HG02798 (cell line): ENCODE measurements around the gene SYDE2.
A peak's percentile ranks its signal among the peaks of the same experiment; 100 is the strongest.
"Not testable (repeated sequence)": the region's sequence is repeated elsewhere in the genome, so short reads cannot be mapped to it uniquely, and the experiment has no call there.

Experiments
- ATAC-seq: cut with Tn5 transposase; IDR thresholded peaks from one replicate; pipeline ENCODE4 v1.9.1; 2021; ENCODE audit warnings: mild to moderate bottlenecking; ENCODE audit not compliant: unreplicated experiment, poor library complexity

SYDE2 gene, protein sequence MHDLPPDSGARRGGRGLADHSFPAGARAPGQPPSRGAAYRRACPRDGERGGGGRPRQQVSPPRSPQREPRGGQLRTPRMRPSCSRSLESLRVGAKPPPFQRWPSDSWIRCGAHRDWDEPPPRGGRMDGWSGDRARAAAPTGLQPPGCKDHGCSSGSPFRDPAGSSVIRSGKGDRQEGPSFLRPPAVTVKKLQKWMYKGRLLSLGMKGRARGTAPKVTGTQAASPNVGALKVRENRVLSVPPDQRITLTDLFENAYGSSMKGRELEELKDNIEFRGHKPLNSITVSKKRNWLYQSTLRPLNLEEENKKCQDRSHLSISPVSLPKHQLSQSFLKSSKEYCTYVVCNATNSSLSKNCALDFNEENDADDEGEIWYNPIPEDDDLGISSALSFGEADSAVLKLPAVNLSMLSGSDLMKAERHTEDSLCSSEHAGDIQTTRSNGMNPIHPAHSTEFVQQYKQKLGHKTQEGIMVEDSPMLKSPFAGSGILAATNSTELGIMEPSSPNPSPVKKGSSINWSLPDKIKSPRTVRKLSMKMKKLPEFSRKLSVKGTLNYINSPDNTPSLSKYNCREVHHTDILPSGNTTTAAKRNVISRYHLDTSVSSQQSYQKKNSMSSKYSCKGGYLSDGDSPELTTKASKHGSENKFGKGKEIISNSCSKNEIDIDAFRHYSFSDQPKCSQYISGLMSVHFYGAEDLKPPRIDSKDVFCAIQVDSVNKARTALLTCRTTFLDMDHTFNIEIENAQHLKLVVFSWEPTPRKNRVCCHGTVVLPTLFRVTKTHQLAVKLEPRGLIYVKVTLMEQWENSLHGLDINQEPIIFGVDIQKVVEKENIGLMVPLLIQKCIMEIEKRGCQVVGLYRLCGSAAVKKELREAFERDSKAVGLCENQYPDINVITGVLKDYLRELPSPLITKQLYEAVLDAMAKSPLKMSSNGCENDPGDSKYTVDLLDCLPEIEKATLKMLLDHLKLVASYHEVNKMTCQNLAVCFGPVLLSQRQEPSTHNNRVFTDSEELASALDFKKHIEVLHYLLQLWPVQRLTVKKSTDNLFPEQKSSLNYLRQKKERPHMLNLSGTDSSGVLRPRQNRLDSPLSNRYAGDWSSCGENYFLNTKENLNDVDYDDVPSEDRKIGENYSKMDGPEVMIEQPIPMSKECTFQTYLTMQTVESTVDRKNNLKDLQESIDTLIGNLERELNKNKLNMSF

DNA sequence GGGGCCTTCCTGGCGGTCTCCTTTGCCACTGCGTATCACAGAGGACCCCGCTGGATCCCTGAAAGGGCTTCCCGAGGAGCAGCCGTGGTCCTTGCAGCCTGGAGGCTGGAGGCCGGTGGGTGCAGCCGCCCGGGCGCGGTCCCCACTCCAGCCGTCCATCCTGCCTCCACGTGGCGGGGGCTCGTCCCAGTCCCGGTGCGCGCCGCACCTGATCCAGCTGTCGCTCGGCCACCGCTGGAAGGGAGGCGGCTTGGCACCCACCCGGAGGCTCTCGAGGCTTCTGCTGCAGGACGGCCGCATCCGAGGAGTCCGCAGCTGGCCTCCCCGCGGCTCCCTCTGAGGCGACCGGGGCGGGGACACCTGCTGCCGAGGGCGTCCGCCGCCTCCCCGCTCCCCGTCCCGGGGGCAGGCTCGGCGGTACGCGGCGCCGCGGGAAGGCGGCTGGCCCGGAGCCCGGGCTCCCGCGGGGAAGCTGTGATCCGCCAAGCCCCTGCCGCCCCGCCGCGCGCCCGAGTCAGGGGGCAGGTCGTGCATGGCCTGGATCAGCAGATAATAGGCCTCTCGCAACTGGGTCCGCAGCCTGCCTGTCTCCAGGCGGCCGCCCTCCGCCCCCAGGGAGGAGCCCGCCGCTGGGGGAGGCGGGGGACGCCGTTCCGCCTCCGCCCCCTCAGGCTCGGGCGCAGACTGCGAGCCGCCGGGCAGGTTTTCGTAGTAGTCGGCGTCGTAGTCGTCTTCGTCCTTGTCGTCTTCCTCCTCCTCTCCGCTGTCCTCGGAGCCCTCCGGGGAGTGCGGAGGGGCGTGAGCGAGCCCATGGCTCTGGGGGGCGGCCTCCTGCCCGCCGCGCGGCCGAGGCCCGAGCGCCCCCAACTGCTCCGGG, at the start of gene SYDE2:
Gene SYDE2 (minus strand): TSS at position 554 of the 877 bp plus-strand sequence. CDS start 20 bp downstream, at position 534.
- peak; percentile 85 for ATAC-seq

DNA sequence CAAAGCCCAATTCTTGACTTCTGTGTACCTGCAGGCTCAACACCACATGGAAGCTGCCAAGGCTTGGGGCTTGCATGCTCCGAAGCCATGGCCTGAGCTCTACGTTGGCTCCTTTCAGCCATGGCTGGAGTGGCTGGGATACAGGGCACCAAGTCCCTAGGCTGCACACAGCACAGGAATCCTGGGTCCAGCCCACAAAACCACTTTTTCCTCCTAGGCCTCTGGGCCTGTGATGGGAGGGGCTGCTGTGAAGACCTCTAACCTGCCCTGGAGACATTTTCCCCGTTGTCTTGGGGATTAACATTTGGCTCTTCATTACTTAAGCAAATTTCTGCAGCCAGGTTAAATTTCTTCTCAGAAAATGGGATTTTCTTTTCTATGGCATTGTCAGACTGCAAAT, 48.2 kb upstream of the SYDE2 start:
- not testable (repeated sequence) for ATAC-seq

DNA sequence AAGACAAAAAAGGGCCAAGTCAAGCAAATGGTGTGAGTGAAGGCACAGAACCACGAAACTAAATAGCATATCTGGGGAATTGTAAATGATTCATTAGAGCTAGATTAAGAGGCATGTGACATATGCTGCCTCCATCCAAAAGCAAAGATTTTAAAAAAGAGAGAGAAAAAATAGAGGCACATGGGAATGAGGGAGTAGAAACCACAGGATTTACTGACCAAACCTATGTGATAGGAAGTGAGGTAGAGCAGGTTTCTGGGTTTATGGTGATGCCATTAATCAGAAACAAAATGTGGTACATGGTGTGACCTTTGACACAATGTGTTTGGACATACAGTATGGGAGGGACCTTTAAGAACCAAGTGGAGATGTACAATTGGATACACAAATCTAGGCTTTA, 45.1 kb upstream of the SYDE2 start:
- ATAC-seq = no peak

DNA sequence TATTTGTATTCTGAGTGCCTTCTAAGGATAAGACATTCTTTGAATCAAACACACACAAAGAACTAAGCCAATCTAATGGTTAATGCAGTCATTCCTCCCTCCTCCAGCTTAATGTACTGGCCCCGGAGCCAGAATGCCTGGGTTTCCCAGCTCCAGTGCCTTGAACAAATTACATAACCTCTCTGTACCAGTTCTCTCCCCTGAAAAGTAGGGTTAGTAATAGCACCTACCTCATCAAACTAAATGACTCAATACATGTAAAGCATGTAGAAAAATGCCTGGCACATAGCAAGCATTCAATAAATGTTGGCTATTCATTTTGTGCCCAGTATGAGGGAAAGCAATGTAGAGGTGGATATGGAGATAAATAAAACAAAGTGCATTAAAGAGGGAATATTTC, 44.6 kb upstream of the SYDE2 start:
- no peak for ATAC-seq

DNA sequence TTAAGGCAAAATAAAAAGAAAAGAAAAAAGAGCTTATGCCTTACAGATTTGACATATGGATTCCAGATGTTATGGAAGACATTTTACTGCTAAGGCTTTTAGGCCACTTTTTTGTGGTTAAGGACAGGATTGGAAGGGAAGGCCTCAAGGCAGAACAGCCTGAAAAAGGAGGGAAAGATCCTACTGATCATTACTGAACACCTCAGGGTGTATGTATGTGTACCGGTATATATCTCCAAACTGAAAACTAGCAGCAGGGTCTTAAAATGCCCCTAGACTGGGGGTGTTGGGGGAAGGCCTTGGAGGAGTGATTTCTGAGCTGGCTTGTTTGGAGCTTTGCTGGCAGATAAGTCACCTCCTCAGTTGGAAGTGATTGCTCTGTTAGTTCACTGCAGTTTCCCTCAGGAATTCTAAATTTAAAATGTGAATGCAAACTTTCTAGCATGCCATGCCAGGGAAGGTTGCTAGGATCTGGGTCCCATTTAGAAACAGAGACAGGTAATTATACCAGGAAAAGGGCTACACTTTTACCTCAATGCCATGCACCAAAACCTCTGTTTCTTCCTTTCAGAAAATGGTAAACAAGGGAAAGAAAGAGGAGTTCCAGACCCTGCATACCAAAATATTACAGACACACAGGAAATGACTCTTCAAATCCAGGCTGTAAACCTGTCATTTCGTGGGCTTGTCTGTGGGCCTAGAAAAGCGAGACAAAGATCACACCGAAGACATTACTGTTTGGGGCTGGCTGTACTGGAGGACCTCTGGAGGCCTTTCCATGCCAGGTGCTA, 43.6 kb upstream of the SYDE2 start:
- ATAC-seq = no peak

DNA sequence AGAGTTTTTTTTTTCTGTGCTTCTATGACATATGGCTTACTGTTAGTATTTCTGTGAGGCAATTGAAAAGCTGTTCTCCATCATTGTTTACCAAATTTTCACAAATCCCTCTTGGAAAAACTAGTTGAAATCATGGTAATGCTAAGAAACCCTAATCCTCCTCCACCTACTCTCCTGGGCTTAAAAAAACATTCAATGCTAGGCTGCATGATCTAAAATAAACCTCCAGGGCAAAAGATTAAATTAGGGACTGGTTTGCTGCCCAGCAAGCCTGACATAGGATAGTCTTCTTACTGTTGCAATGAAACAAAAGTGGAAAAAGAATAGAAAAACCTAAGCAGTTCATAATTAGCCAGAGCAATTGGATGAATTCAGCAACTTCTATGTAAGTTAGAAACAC, 42.6 kb upstream of the SYDE2 start:
- no peak for ATAC-seq

DNA sequence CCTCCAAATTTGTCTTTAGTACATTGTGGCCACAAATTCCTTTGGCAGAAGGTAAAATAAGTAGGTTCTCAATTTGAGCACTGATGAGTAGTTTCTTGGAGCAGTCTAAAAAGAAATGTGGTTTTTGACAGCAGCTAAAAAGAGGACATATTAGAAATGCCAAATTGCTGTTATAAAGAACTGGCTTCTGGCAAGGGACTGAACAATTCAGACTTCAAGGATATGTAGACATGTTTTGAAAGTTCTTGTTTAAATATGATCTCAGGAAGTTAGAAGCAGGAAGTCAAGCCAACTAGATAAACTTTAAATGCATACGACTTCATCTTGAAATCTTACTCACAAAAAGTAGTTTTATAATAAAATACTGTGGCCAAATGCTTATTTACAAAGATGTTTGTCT, 39.8 kb upstream of the SYDE2 start:
- ATAC-seq = no peak

DNA sequence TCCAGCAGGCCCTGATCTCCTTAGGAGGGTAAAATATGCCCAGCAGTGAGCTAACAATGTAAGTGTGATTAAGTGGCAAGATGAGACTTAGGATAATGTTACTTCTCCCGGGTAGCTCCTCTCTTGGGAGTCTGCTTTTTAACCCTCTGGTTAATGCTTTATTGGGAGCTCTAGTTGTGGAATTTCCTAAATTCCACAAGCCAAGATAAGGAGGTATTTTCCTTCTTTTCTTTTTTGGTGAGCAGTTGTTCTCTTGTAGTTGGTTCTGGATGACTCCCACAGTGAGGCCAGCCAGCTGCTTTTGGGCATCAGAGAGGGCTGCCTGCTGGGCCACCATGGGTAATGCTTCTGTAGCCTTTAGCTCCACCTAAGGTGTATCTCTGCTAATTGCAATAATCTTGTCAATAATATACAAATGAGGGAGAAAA, 39.4 kb upstream of the SYDE2 start:
- no peak for ATAC-seq

DNA sequence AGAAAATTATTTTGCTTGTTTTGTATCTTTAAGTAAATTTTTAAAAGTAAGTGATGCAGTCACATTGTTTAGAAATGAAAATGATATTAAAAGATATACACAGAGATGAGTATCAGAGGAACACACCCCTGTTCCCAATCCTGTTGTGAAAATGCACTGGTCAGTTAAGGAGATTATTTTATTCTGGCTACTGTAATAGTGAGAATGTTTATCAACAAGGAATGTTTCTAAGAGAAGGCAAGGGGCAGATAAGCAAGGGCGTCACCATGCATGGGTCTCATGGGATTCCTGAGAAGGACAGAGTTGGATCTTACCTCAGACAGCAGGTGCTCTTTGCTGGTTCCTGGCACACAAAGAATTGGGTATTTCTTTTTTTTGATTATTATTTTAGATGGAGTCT, 36.8 kb upstream of the SYDE2 start:
- no peak for ATAC-seq

DNA sequence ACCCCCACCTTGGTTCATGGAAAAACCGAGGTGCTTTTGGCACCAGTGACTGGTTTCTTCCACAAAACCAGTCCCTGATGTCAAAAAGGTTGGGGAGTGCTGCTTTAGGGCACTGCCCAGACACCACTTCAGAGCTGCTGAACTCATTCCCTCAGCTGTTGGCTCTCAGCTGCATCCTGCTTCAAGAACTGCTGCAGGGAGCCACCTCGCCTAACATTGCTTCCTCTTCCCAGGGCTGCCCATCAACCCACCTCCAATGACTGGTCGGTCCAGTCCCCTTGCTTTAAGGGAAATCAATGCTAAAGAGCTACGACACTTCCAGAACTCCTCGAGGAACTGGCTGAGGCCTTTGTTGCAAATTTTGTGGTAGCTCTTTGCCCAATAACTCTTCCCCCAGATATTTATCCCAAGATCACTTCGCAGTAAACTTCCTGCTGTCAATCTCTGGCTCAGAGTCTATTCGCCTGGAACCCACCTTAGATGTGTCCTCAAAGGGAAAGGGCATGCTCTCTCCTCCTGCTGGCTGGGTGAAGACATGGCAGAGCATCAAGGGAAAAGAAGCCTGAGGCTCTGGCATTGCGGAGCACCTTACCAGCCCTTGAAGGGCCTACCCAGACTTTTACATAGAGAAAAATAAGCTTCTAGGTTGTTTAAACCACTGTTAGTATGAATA, 29.6 kb upstream of the SYDE2 start:
- ATAC-seq = no peak

DNA sequence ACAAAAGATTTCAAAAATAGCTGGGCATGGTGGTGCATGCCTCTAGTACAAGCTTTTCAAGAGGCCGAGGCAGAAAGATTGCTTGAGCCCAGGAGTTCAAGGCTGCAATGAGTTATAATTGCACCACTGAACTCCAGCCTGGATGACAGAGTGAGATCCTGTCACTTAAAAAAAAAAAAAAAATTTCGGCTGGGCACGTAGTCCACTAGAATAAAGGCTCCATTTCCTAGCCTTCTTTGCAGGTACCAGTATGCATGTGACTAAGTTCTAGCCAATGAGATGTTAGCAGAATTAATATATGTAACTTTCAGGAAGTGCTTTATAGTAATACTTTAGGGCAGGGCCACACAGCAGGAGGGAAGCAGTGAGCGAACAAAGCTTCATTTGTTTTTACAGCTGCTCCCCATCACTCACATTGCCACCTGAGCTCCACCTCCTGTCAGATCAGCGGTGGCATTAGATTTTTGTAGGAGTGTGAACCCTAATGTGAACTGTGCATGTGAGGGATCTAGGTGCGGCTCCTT, 28.8 kb upstream of the SYDE2 start:
- ATAC-seq = no peak

DNA sequence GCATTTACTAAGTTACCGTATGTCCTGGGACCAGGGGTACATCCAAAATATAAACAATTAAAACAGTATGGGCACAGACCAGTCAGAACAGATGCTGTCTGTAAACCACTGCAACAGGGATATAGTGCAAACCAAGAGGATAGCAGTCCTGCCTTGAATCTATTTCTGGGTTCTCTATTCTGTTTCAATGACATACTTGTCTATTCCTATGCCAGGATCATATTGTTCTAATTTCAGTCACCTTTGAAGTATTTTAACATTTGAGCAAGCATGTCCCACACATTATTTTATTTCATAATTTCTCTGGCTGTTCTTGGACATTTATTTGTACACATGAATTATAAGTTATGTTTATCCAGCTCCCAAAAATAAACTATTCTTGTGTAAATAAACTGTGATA, 28.2 kb upstream of the SYDE2 start:
- ATAC-seq = no peak

DNA sequence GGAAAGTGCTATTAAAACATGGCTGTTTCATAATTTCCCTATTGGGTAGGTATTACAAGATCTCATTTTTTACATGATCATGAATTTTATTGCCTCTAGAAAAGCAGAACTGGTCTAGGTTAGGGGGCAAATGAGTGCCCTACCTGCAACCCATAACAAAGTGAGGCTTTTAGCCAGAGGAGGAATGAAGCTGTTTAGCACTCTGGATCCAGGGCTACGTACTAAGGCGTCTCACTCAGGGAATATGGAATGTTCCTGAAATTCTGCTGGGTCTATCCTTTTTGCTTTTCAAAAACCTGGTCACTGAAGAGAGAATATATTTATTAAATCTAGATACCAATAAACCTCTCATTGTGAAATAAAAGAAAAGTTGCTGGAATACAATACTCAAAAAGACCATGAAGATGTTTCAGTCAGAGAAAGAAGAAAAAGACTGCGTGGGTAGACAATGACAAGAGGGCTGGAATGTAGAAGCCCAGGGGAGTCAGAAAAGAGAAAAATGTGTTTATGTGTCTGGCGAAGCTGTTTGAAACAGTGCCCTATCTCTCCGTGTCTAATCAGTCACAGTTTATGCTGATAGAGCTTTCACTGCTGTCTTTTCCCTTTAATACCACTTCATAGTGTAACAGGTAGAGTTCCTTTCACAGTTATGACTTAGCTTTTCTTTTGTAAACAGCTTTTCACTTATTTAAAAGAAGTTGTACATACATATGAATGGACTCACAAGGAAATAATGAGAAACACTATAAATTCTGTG, 25.0 kb upstream of the SYDE2 start:
- no peak for ATAC-seq

DNA sequence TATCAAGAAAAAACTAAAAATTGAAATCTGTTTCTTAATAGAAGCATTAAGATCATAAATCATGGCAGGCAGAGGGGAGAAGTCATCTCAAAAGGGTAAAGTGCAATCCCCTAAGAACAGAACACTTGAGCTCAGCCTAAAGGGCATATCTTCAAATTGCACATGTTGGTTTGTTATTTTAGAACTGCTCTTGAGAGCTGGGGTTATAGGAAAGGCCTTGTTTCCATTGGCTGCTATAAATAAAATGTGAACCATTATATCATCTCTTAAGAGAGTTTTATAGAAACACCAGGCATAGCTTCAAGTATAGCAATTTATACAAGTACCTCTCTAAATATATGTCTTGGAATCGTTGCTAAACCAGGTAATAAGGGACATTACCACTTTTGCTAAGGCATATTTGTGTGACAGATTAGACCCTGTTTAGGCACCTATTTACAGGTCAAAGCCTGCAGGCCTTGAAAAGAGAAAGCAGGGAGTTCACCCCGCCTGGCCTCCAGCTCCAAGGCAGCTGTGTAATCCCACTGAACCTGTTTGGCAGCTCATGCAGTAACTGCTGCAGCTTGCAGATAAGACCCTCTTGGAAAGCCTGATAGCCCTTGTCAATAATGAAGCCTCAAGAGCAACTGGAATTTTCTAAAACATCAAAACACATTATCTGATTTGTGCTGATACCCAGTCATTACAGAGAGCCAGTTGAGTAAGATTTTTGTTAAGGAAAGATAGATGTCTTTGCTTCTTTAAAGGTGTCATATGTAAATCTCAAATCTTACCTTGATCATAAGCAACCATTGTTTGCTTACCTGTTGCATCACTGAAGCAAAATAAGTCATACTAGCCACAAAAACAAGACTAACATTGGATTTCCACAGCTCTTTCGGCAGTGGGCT, 24.2 kb upstream of the SYDE2 start:
- no peak for ATAC-seq

DNA sequence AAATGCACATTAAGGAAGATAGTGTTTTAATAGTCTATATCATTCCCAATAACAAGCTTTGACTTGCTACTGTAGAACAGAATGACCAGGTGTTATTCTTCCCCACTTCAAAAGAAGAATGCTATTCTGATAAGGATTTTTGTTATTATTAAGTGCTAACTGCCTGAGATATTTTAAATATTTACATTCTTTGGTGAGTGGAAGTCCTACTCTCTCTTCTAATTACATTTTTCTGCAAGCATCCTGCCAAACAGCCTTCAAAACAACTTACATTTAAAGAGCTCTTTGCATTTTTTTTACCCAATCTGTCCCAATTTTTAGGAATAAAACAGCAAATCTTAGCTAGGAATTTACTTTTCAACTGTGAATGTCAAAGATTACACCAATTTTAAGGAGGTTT, 23.5 kb upstream of the SYDE2 start:
- ATAC-seq = no peak

DNA sequence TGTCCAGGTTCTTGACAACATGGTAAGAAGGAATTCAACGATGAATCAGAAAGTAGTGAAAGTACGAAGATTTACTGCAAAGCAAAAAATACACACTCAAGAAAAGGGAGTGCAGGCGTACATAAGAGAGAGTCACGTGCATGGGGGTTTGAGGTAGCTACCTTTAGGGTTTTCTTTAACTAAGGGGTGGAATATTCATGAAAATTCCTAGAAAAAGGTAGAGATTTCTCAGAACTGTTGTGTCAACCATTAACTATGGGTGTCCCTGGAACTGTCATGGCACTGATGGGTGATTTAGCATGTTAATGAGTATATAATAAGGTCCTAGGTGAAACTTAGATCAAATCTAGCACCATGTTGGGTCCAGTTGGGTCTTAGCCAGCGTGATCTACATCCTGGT, 22.5 kb upstream of the SYDE2 start:
- no peak for ATAC-seq

DNA sequence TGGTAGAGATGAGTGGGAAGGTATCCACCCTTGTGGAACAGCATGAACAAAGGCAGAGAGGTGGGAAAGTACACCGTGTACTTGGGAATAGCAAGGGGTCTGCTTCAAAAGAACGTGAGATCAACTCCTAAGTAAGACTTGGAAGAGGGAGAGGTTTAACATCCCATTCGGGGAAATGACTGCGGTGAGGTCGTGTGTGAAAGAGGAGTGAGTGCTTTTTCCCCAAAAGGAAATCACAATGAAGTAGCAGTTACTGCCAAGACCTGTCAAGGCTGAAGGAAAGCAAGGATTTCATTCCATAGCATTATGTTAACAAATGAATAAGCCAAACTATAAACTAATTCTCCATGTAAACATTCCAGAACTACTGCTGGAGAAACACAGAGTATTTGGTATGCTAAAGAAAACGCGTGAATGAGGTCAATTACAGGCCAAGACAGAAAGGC, 20.0 kb upstream of the SYDE2 start:
- ATAC-seq = no peak
